VCaP (cell line): ENCODE data around the gene SERPINB1.

Source experiments
- H3K27ac ChIP-seq: fragments of 450-650 bp; 2 replicates; pipeline ENCODE4 v1.5.1; 2017
- TF ChIP-seq, protein P1 (sequence below): fragments of 450-650 bp; conservative IDR thresholded peaks from 2 replicates; pipeline ENCODE4 v1.5.1; 2017; ENCODE audit warnings: mild to moderate bottlenecking, moderate library complexity

The SERPINB1 gene

GRCh38 chr6:2850538-2851113, 9.0 kb upstream of the SERPINB1 start:
- TF ChIP-seq, protein P1, sequence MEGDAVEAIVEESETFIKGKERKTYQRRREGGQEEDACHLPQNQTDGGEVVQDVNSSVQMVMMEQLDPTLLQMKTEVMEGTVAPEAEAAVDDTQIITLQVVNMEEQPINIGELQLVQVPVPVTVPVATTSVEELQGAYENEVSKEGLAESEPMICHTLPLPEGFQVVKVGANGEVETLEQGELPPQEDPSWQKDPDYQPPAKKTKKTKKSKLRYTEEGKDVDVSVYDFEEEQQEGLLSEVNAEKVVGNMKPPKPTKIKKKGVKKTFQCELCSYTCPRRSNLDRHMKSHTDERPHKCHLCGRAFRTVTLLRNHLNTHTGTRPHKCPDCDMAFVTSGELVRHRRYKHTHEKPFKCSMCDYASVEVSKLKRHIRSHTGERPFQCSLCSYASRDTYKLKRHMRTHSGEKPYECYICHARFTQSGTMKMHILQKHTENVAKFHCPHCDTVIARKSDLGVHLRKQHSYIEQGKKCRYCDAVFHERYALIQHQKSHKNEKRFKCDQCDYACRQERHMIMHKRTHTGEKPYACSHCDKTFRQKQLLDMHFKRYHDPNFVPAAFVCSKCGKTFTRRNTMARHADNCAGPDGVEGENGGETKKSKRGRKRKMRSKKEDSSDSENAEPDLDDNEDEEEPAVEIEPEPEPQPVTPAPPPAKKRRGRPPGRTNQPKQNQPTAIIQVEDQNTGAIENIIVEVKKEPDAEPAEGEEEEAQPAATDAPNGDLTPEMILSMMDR: no peak
- peak overlapping the region; percentile 24; the same call in 1 of the 2 replicates for H3K27ac ChIP-seq

- H3K27ac ChIP-seq: no peak overlapping the region
- TF ChIP-seq, protein P1: no peak
These were observed 7.2 kb upstream of the SERPINB1 start for GRCh38 chr6:2848851-2849250.

DNA sequence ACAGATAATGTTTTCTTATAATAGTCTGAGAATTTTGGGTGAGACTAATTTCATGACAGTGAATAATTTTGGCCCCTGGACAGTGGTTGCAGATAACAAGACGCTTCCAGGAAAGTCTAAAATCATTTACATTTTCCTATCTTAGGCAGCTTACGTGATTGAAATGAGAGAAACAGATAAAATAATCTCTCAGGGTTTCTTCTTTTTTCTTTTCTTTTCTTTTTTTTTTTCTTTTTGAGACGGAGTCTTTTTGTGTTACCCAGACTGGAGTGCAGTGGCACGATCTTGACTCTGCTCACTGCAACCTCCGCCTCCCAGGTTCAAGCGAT, 4.2 kb upstream of the SERPINB1 start:
- TF ChIP-seq, protein P1: no peak
- H3K27ac ChIP-seq: no peak overlapping the region

DNA sequence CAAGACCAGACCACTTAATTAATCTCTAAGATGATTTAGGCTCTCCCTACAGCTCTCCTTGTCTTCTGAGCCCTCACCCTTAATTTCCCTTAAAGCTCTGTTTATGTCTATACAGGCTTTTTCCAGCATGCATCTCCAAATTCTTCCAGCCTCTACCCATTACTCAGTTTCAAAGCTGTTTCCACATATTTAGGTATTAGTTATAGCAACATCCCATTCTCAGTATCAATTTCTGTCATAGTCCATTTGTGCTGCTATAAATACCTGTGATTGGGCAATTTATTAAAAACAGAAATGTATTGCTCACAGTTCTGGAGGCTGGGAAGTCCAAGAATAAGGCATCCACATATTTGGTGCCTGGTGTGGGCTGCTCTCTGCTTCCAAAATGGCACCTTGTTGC, 2.3 kb upstream of the SERPINB1 start:
- H3K27ac ChIP-seq: no peak overlapping the region
- TF ChIP-seq, protein P1: no peak

DNA sequence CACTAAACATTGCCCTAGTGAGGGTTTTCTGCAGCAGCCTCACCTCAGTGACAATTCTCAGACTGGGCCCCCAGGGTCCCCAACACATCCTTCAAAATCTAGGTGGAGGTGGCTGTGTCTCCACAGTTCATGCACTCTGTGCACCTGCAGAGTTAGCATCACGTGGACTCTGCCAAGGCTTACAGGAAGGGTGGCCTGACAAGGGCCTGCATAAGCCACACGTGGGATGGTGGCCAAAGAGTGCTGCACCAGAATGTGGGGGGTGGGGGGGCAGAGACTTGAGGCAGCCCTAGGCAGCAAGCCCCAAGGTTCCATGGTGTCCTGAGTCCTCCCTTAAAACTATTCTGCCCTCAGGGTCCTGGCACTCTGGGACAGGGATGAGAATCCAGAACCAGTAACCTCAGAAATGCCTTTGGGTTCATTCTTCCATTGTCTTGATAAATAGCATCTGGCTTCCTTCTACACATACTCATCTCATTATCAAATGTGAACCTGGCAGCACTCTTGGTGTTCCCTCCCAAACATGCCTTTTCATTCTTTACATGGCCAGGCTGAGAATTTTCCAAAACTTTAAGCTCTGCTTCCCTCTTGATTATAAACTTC, 1.6 kb upstream of the SERPINB1 start:
- TF ChIP-seq, protein P1: no peak
- no peak overlapping the region for H3K27ac ChIP-seq

GRCh38 chr6:2842139-2842552, 483 bp upstream of the SERPINB1 start:
- TF ChIP-seq, protein P1: no peak

GRCh38 chr6:2840749-2841061, 958 bp downstream of the SERPINB1 start:
- H3K27ac ChIP-seq: no peak overlapping the region
- TF ChIP-seq, protein P1: no peak

More at GRCh38 chr6:2842139-2842552, 483 bp upstream of the SERPINB1 start:
- no peak overlapping the region for H3K27ac ChIP-seq
